ENCODE measurements around the gene CAPNS2. TPM values are rescaled to one million over a fixed set of nuclear protein-coding genes. Genes with fewer than 3 reads are reported as not detected.

Gene CAPNS2
- total and polyA plus RNA-seq, 4 donors: 0.15 to 1.2 (median 0.50) TPM; not detected in 1

- Histone ChIP-seq H3K27ac (ENCODE audit: low read depth, low read length) (peak overlapping the region; percentile 62), H3K4me3 (ENCODE audit: low read depth, low read length) (no peak overlapping the region), H3K36me3 (ENCODE audit: control insufficient read depth, insufficient read depth, low read length) (no peaks in the 10 kb centered on the region), H3K4me1 (ENCODE audit: control insufficient read depth, insufficient read depth, low read length) (no peaks in the 10 kb centered on the region), H3K27me3 (ENCODE audit: control insufficient read depth, insufficient read depth, low read length) (no peaks in the 10 kb centered on the region), H3K9me3 (ENCODE audit: control insufficient read depth, insufficient read depth, low read length) (no peaks in the 10 kb centered on the region)
- no CpG with 5 or more reads among the region's 1 CpG for WGBS (ENCODE audit: insufficient coverage)
- no peak for DNase-seq (ENCODE audit: low read depth in 4 of 6, low spot score in 6 of 6)
These were observed 26.3 kb upstream of the CAPNS2 start for GRCh38 chr16:55540221-55540620.

- Histone ChIP-seq H3K27ac (ENCODE audit: low read depth, low read length) (no peak overlapping the region), H3K27me3 (ENCODE audit: control insufficient read depth, insufficient read depth, low read length) (no peaks in the 10 kb centered on the region), H3K36me3 (ENCODE audit: control insufficient read depth, insufficient read depth, low read length) (no peaks in the 10 kb centered on the region), H3K4me1 (ENCODE audit: control insufficient read depth, insufficient read depth, low read length) (no peaks in the 10 kb centered on the region), H3K9me3 (ENCODE audit: control insufficient read depth, insufficient read depth, low read length) (no peaks in the 10 kb centered on the region), H3K4me3 (ENCODE audit: low read depth, low read length) (no peak overlapping the region)
- DNase-seq (ENCODE audit: low read depth in 4 of 6, low spot score in 6 of 6): no peak
- WGBS (ENCODE audit: insufficient coverage): 80% methylated on average over 1 of the region's 1 CpG
These were observed 23.9 kb upstream of the CAPNS2 start for GRCh38 chr16:55542459-55543082.

- peak in 5 of 6 donors; percentile 27 to 84 (median 38) for DNase-seq (ENCODE audit: low read depth in 4 of 6, low spot score in 6 of 6)
These were observed 23.0 kb upstream of the CAPNS2 start for GRCh38 chr16:55543472-55543871.

GRCh38 chr16:55552621-55553020 lies 13.9 kb upstream of the CAPNS2 start:
- Histone ChIP-seq H3K4me3 (ENCODE audit: low read depth, low read length) (no peak overlapping the region), H3K4me1 (ENCODE audit: control insufficient read depth, insufficient read depth, low read length) (no peaks in the 10 kb centered on the region), H3K27me3 (ENCODE audit: control insufficient read depth, insufficient read depth, low read length) (no peaks in the 10 kb centered on the region), H3K9me3 (ENCODE audit: control insufficient read depth, insufficient read depth, low read length) (no peaks in the 10 kb centered on the region), H3K36me3 (ENCODE audit: control insufficient read depth, insufficient read depth, low read length) (no peaks in the 10 kb centered on the region), H3K27ac (ENCODE audit: low read depth, low read length) (no peak overlapping the region)
- DNase-seq (ENCODE audit: low read depth in 4 of 6, low spot score in 6 of 6): no peak

More at GRCh38 chr16:55543472-55543871, 23.0 kb upstream of the CAPNS2 start:
- WGBS (ENCODE audit: insufficient coverage): no CpG with 5 or more reads among the region's 2 CpGs
- Histone ChIP-seq H3K27me3 (ENCODE audit: control insufficient read depth, insufficient read depth, low read length) (no peaks in the 10 kb centered on the region), H3K4me3 (ENCODE audit: low read depth, low read length) (no peak overlapping the region), H3K4me1 (ENCODE audit: control insufficient read depth, insufficient read depth, low read length) (no peaks in the 10 kb centered on the region), H3K27ac (ENCODE audit: low read depth, low read length) (no peak overlapping the region), H3K36me3 (ENCODE audit: control insufficient read depth, insufficient read depth, low read length) (no peaks in the 10 kb centered on the region), H3K9me3 (ENCODE audit: control insufficient read depth, insufficient read depth, low read length) (no peaks in the 10 kb centered on the region)

- no peaks in the 10 kb centered on the region for H3K27me3 ChIP-seq (ENCODE audit: control insufficient read depth, insufficient read depth, low read length)
- WGBS (ENCODE audit: insufficient coverage): no CpG with 5 or more reads among the region's 2 CpGs
- no peaks in the 10 kb centered on the region for H3K36me3 ChIP-seq (ENCODE audit: control insufficient read depth, insufficient read depth, low read length)
- no peaks in the 10 kb centered on the region for H3K4me1 ChIP-seq (ENCODE audit: control insufficient read depth, insufficient read depth, low read length)
- H3K9me3 ChIP-seq (ENCODE audit: control insufficient read depth, insufficient read depth, low read length): no peaks in the 10 kb centered on the region
- H3K4me3 ChIP-seq (ENCODE audit: low read depth, low read length): no peak overlapping the region
- no peak for DNase-seq (ENCODE audit: low read depth in 4 of 6, low spot score in 6 of 6)
- H3K27ac ChIP-seq (ENCODE audit: low read depth, low read length): no peak overlapping the region
These were observed 11.0 kb upstream of the CAPNS2 start for GRCh38 chr16:55555436-55555835.

- no peak overlapping the region for H3K4me3 ChIP-seq (ENCODE audit: low read depth, low read length)
- H3K4me1 ChIP-seq (ENCODE audit: control insufficient read depth, insufficient read depth, low read length): no peaks in the 10 kb centered on the region
- H3K36me3 ChIP-seq (ENCODE audit: control insufficient read depth, insufficient read depth, low read length): no peaks in the 10 kb centered on the region
- DNase-seq (ENCODE audit: low read depth in 4 of 6, low spot score in 6 of 6): no peak
- no peak overlapping the region for H3K27ac ChIP-seq (ENCODE audit: low read depth, low read length)
- H3K27me3 ChIP-seq (ENCODE audit: control insufficient read depth, insufficient read depth, low read length): no peaks in the 10 kb centered on the region
- no peaks in the 10 kb centered on the region for H3K9me3 ChIP-seq (ENCODE audit: control insufficient read depth, insufficient read depth, low read length)
These were observed 9.3 kb upstream of the CAPNS2 start for GRCh38 chr16:55557186-55557585.

GRCh38 chr16:55559233-55559632 lies 7.3 kb upstream of the CAPNS2 start:
- DNase-seq (ENCODE audit: low read depth in 4 of 6, low spot score in 6 of 6): peak in 1 of 6 donors; percentile 26
- Histone ChIP-seq H3K4me3 (ENCODE audit: low read depth, low read length) (no peak overlapping the region), H3K36me3 (ENCODE audit: control insufficient read depth, insufficient read depth, low read length) (no peaks in the 10 kb centered on the region), H3K27ac (ENCODE audit: low read depth, low read length) (no peak overlapping the region), H3K9me3 (ENCODE audit: control insufficient read depth, insufficient read depth, low read length) (no peaks in the 10 kb centered on the region), H3K27me3 (ENCODE audit: control insufficient read depth, insufficient read depth, low read length) (no peaks in the 10 kb centered on the region), H3K4me1 (ENCODE audit: control insufficient read depth, insufficient read depth, low read length) (no peaks in the 10 kb centered on the region)

GRCh38 chr16:55559933-55560516 lies 6.5 kb upstream of the CAPNS2 start:
- no peaks in the 10 kb centered on the region for H3K36me3 ChIP-seq (ENCODE audit: control insufficient read depth, insufficient read depth, low read length)
- no peaks in the 10 kb centered on the region for H3K27me3 ChIP-seq (ENCODE audit: control insufficient read depth, insufficient read depth, low read length)
- no peaks in the 10 kb centered on the region for H3K4me1 ChIP-seq (ENCODE audit: control insufficient read depth, insufficient read depth, low read length)
- H3K4me3 ChIP-seq (ENCODE audit: low read depth, low read length): no peak overlapping the region
- H3K27ac ChIP-seq (ENCODE audit: low read depth, low read length): no peak overlapping the region
- no peak for DNase-seq (ENCODE audit: low read depth in 4 of 6, low spot score in 6 of 6)
- WGBS (ENCODE audit: insufficient coverage): no CpG with 5 or more reads among the region's 1 CpG
- no peaks in the 10 kb centered on the region for H3K9me3 ChIP-seq (ENCODE audit: control insufficient read depth, insufficient read depth, low read length)

- Histone ChIP-seq H3K27me3 (ENCODE audit: control insufficient read depth, insufficient read depth, low read length) (no peaks in the 10 kb centered on the region), H3K9me3 (ENCODE audit: control insufficient read depth, insufficient read depth, low read length) (no peaks in the 10 kb centered on the region), H3K4me1 (ENCODE audit: control insufficient read depth, insufficient read depth, low read length) (no peaks in the 10 kb centered on the region), H3K27ac (ENCODE audit: low read depth, low read length) (no peak overlapping the region), H3K36me3 (ENCODE audit: control insufficient read depth, insufficient read depth, low read length) (no peaks in the 10 kb centered on the region), H3K4me3 (ENCODE audit: low read depth, low read length) (no peak overlapping the region)
- no peak for DNase-seq (ENCODE audit: low read depth in 4 of 6, low spot score in 6 of 6)
- WGBS (ENCODE audit: insufficient coverage): no CpG with 5 or more reads among the region's 2 CpGs
These were observed 5.1 kb upstream of the CAPNS2 start for GRCh38 chr16:55561319-55561848.

GRCh38 chr16:55562936-55563335 lies 3.5 kb upstream of the CAPNS2 start:
- H3K27me3 ChIP-seq (ENCODE audit: control insufficient read depth, insufficient read depth, low read length): no peaks in the 10 kb centered on the region
- H3K9me3 ChIP-seq (ENCODE audit: control insufficient read depth, insufficient read depth, low read length): no peaks in the 10 kb centered on the region
- no peaks in the 10 kb centered on the region for H3K36me3 ChIP-seq (ENCODE audit: control insufficient read depth, insufficient read depth, low read length)
- no peak overlapping the region for H3K4me3 ChIP-seq (ENCODE audit: low read depth, low read length)
- H3K27ac ChIP-seq (ENCODE audit: low read depth, low read length): no peak overlapping the region
- no peaks in the 10 kb centered on the region for H3K4me1 ChIP-seq (ENCODE audit: control insufficient read depth, insufficient read depth, low read length)
- no peak for DNase-seq (ENCODE audit: low read depth in 4 of 6, low spot score in 6 of 6)
- no CpG with 5 or more reads among the region's 1 CpG for WGBS (ENCODE audit: insufficient coverage)
